ENCODE measurements around the gene CBLB. TPM values are rescaled to one million over a fixed set of nuclear protein-coding genes. Genes with fewer than 3 reads are reported as not detected.
"Not testable (repeated sequence)": the region's sequence is repeated elsewhere in the genome, so short reads cannot be mapped to it uniquely, and the experiment has no call there.

CBLB gene
- polyA plus RNA-seq, 3 donors: 3.4 to 20.9 (median 17.5) TPM

GRCh38 chr3:105829871-105830622 lies 38.8 kb downstream of the CBLB start:
- no peak overlapping the region for H3K27ac ChIP-seq (ENCODE audit: low read depth, low read length)
- WGBS, 3 donors: 61 to 83% (median 65%) methylated on average over 4 of the region's 4 CpGs

- WGBS, 3 donors: 71 to 89% (median 89%) methylated on average over 4 of the region's 4 CpGs
- H3K27ac ChIP-seq (ENCODE audit: low read depth, low read length): no peak overlapping the region
These were observed 39.6 kb downstream of the CBLB start for GRCh38 chr3:105829229-105829628.

- 38 to 75% (median 52%) methylated on average over 2 of the region's 2 CpGs for WGBS, 3 donors
These were observed 40.1 kb downstream of the CBLB start for GRCh38 chr3:105828703-105829102.

GRCh38 chr3:105827959-105828358 lies 40.9 kb downstream of the CBLB start:
- H3K27ac ChIP-seq (ENCODE audit: low read depth, low read length): no peak overlapping the region
- WGBS, 3 donors: 80 to 88% (median 87%) methylated on average over 2 of the region's 2 CpGs

More at GRCh38 chr3:105828703-105829102, 40.1 kb downstream of the CBLB start:
- H3K27ac ChIP-seq (ENCODE audit: low read depth, low read length): no peak overlapping the region

GRCh38 chr3:105826778-105827634 lies 41.8 kb downstream of the CBLB start:
- 66 to 84% (median 74%) methylated on average over 6 of the region's 6 CpGs for WGBS, 3 donors
- no peak overlapping the region for H3K27ac ChIP-seq (ENCODE audit: low read depth, low read length)

- WGBS, 3 donors: 94 to 98% (median 94%) methylated on average over 2 of the region's 2 CpGs
- H3K27ac ChIP-seq (ENCODE audit: low read depth, low read length): no peak overlapping the region
These were observed 44.7 kb downstream of the CBLB start for GRCh38 chr3:105824129-105824528.

GRCh38 chr3:105823149-105823867 lies 45.5 kb downstream of the CBLB start:
- no peak overlapping the region for H3K27ac ChIP-seq (ENCODE audit: low read depth, low read length)
- 68 to 84% (median 83%) methylated on average over 4 of the region's 4 CpGs for WGBS, 3 donors

- 69 to 89% (median 86%) methylated on average over 3 of the region's 3 CpGs for WGBS, 3 donors
These were observed 46.4 kb downstream of the CBLB start for GRCh38 chr3:105822171-105823123.

GRCh38 chr3:105821433-105821832 lies 47.4 kb downstream of the CBLB start:
- H3K27ac ChIP-seq (ENCODE audit: low read depth, low read length): no peak overlapping the region
- WGBS, 3 donors: 29 to 73% (median 63%) methylated on average over 2 of the region's 2 CpGs

More at GRCh38 chr3:105822171-105823123, 46.4 kb downstream of the CBLB start:
- H3K27ac ChIP-seq (ENCODE audit: low read depth, low read length): no peak overlapping the region

- H3K27ac ChIP-seq (ENCODE audit: low read depth, low read length): no peak overlapping the region
- WGBS, 3 donors: 88 to 93% (median 89%) methylated on average over 2 of the region's 2 CpGs
These were observed 52.0 kb downstream of the CBLB start for GRCh38 chr3:105816833-105817232.

GRCh38 chr3:105815331-105815730 lies 53.5 kb downstream of the CBLB start:
- not testable (repeated sequence) for H3K27ac ChIP-seq (ENCODE audit: low read depth, low read length)
- 95 to 96% (median 96%) methylated on average over 3 of the region's 3 CpGs for WGBS, 3 donors

GRCh38 chr3:105813710-105814109 lies 55.1 kb downstream of the CBLB start:
- no peak overlapping the region for H3K27ac ChIP-seq (ENCODE audit: low read depth, low read length)
- 49 to 94% (median 92%) methylated on average over 1 of the region's 1 CpG for WGBS, 3 donors

GRCh38 chr3:105812194-105812586 lies 56.6 kb downstream of the CBLB start:
- no peak overlapping the region for H3K27ac ChIP-seq (ENCODE audit: low read depth, low read length)
- 80 to 97% (median 90%) methylated on average over 1 of the region's 1 CpG for WGBS, 3 donors

- 65 to 85% (median 67%) methylated on average over 10 of the region's 10 CpGs for WGBS, 3 donors
- H3K27ac ChIP-seq (ENCODE audit: low read depth, low read length): no peak overlapping the region
These were observed 57.2 kb downstream of the CBLB start for GRCh38 chr3:105811518-105812193.

- H3K27ac ChIP-seq (ENCODE audit: low read depth, low read length): no peak overlapping the region
- WGBS, 3 donors: 24 to 68% (median 57%) methylated on average over 2 of the region's 2 CpGs
These were observed 59.5 kb downstream of the CBLB start for GRCh38 chr3:105809208-105809888.

GRCh38 chr3:105807701-105808100 lies 61.1 kb downstream of the CBLB start:
- 96 to 99% (median 98%) methylated on average over 3 of the region's 3 CpGs for WGBS, 3 donors
- H3K27ac ChIP-seq (ENCODE audit: low read depth, low read length): no peak overlapping the region

GRCh38 chr3:105807146-105807545 lies 61.7 kb downstream of the CBLB start:
- 95 to 97% (median 96%) methylated on average over 4 of the region's 4 CpGs for WGBS, 3 donors

More at GRCh38 chr3:105807146-105807545, 61.7 kb downstream of the CBLB start:
- no peak overlapping the region for H3K27ac ChIP-seq (ENCODE audit: low read depth, low read length)

All from adipose tissue (tissue), 3 donors.